PC-9 (cell line): Measurements from ENCODE around the gene DNPEP.

Experiments used
- CTCF ChIP-seq: fragments of 200-600 bp; sonication (generic); conservative IDR thresholded peaks from 2 replicates; pipeline ENCODE4 v1.6.1; 2017; ENCODE audit warnings: mixed run types, antibody characterized with exemption, mild to moderate bottlenecking, moderate library complexity
- EZH2 ChIP-seq: fragments of 200-600 bp; sonication (generic); IDR thresholded peaks from 2 replicates; pipeline ENCODE4 v1.8.0; 2017; ENCODE audit warnings: antibody characterized with exemption, low read depth

GRCh38 chr2:219408631-219409030 is 20.9 kb upstream of the DNPEP start:
- no peak for TF ChIP-seq CTCF
- TF ChIP-seq EZH2, result no peak
